HG02759 (cell line): ENCODE measurements around the gene RBBP6.
"Not testable (repeated sequence)": the region's sequence is repeated elsewhere in the genome, so short reads cannot be mapped to it uniquely, and the experiment has no call there.

Experiments
- ATAC-seq: cut with Tn5 transposase; IDR thresholded peaks from one replicate; pipeline ENCODE4 v1.9.1; 2021; ENCODE audit warnings: mild to moderate bottlenecking, moderate library complexity; ENCODE audit not compliant: unreplicated experiment

The RBBP6 gene, protein sequence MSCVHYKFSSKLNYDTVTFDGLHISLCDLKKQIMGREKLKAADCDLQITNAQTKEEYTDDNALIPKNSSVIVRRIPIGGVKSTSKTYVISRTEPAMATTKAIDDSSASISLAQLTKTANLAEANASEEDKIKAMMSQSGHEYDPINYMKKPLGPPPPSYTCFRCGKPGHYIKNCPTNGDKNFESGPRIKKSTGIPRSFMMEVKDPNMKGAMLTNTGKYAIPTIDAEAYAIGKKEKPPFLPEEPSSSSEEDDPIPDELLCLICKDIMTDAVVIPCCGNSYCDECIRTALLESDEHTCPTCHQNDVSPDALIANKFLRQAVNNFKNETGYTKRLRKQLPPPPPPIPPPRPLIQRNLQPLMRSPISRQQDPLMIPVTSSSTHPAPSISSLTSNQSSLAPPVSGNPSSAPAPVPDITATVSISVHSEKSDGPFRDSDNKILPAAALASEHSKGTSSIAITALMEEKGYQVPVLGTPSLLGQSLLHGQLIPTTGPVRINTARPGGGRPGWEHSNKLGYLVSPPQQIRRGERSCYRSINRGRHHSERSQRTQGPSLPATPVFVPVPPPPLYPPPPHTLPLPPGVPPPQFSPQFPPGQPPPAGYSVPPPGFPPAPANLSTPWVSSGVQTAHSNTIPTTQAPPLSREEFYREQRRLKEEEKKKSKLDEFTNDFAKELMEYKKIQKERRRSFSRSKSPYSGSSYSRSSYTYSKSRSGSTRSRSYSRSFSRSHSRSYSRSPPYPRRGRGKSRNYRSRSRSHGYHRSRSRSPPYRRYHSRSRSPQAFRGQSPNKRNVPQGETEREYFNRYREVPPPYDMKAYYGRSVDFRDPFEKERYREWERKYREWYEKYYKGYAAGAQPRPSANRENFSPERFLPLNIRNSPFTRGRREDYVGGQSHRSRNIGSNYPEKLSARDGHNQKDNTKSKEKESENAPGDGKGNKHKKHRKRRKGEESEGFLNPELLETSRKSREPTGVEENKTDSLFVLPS (N-terminal part only)

DNA sequence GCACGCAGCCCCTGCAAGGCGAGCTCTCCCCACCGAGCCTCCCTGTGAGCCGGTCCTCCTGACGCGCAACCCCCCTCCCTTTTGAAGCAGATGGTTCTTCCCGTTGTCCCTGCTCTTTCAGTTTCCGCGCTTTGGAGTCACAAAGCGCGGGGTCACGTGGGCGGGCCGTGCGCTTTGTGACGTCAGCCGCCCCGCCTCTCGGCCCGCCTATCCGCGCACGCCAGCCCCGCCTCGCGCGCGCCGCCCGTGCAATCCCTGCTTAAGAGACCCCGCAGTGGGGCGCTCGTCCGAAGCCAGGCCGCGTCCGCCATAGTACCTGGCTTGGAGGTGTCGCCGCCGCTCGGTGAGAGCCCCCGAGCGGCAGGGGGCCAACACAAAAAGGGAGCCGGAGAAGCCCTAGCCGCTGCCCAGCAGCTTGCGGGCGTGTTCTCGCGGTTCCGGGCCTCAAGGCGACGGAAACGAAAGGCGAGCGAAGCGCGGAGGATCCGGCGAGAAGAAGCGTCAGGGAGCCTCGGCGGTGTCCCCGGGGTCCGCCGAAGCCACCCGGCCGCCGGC, at the start of gene RBBP6:
TSS of gene RBBP6 (plus strand) at position 272 of the 555 bp plus-strand sequence. CDS start 1,061 bp downstream, outside the sequence.
- ATAC-seq: peak; percentile 95

- no peak for ATAC-seq
These were observed 48.5 kb upstream of the RBBP6 start for GRCh38 chr16:24490866-24491265.

DNA sequence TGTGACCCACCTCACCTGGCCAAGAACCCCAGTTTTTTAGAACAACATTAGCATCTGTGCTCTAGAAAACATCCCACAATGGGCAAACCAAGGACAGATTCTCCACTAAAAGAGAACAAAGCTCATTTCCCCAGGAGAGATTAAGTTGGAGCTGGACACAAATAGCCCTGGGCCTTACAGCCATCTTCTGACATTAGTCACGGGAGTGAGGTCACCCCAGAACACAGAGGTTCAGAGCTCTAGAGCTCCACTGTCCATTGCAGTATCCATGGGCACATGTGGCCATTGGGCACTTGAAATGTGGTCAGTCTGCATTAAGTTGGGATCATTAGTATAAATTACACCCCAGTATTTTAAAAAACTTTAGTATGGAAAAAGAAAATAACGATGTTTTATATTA, 47.6 kb upstream of the RBBP6 start:
- ATAC-seq: no peak

DNA sequence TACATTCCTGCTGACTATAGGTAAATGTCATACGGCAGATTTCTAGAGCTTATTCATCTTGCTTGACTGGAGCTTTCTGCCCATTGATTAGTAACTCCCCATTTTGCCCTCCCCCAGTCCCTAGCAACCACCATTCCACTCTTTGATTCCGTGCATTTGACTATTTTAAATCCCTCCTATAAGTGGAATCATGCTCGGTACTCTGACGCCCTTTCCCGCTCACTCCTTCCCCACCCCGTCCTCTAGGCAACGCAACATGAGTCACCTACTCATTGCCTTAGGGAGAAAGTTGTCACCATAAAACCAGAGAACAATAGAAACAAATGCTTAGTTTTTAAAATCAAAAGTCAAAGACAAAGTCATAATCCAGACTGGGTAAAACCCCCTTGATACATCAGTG, 45.5 kb upstream of the RBBP6 start:
- ATAC-seq: no peak

DNA sequence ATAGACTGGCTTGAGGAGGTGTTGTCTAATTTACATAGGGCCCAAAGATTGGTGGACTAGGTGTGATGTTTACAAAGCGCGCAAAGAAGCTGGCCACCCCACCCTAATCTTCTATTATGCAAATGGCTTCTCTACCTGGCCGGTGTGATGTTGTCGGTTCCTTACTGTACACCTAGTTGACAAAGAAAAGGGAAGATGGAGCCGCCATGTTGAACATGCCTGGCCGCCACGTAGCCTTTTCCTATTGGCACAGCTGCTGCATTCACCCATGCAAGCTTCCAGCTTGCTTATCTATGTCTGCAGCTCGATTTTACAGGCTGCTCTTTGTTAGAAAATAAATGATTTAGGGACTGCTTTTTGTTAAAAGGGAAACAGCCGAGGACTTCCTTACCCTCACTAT, 44.2 kb upstream of the RBBP6 start:
- not testable (repeated sequence) for ATAC-seq

- no peak for ATAC-seq
These were observed 41.9 kb upstream of the RBBP6 start for GRCh38 chr16:24497440-24497839.

DNA sequence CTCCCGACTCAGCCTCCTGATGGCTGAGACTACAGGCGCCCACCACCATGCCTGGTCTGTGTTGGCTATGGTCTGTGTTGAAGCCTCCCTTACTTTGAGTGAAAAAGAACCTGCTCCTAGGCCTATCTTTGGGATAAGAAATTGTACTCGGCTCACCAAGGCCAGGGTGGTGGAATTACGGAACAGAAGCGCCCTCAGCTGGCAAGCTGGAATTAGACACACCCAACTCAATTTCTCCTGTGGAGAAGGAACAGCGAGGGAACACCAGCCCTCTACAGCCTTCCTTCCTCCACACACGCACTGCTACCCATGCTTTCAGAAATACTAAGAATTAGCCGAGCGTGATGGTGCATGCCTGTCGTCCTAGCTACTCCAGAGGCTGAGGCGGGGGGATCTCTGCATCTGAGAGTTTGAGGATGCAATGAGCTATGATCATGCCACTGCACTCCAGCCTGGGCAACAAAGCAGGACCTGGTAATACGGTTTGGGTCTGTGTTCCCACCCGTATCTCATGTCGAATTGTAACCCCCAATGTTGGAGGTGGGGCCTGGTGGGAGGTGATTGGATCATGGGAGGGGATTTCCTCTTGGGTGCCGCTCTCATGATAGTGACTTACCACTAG, 40.1 kb upstream of the RBBP6 start:
- no peak for ATAC-seq

DNA sequence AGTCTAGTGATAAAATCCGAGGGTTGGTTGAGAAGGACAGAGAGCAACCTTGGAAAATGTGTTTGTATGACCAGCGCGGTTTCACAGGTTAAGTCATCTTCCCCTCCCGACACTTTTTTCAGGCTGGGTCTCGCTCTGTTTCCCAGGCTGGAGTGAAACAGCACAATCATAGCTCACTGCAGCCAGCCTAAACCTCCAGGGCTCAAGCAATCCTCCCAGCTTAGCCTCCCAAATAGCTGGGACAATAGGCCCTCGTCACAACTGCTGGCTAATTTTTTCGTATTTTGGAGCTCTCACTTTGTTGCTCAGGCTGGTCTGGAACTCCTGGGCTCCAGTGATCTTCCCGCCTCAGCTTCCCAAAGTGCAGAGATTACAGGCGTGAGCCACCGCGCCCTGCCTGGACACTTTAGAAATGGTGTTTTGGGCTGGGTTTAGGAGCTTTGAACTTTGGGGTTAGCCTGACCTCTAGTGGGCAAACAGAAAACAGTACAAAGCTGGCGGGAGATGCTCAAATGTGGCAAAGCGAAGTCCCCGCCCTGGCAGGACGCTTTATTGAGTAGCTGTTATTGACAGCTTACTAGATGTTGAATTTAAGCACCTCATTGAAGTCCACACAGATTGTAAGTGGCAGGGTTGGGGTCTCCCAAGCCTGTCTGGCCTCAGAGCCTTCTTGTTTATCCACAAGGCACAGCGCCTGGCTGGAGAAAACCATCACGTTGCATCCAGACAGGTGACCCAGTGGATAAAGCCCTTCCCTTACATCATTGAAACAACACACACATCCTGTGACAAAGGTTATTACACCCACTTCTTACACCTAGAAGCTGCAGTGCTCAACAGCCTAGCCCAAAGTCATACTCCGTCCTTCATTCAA, 34.7 kb upstream of the RBBP6 start:
- ATAC-seq: peak; percentile 65

DNA sequence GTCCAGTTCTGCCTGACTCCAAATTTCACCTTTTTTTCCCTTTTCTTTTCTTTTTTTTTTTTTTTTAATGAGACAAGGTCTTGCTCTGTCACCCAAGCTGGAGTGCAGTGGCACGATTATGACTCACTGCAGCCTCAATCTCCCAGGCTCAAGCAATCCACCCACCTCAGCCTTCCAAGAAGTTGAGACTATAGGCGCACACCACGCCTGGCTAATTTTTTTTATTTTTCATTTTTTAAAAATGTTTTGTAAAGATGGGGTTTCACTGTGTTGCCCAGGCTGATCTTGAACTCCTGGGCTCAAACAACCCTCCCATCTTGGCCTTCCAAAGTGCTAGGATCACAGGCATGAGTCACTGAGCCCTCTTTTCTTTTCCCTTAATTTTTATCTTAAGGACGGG, 33.4 kb upstream of the RBBP6 start:
- ATAC-seq: no peak

GRCh38 chr16:24507959-24508480, 31.3 kb upstream of the RBBP6 start:
- ATAC-seq: no peak

DNA sequence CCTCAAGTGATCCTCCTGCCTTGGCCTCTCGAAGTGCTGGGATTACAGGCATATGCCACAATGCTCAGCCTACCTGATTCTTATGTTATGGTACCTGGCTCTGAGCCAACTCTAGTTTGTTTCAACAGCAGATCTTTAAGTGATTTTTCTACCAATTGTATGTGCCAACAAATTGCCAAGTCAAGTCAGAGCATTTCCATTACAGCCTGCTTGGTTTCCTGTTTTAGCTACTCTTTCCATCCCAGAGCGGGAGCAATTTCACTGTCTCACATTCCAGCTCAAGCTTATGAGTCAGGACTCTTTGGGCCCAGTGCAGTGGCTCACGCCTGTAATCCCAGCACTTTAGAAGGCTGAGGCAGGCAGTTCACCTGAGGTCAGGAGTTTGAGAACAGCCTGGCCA, 30.8 kb upstream of the RBBP6 start:
- ATAC-seq: no peak

GRCh38 chr16:24509536-24509935, 29.8 kb upstream of the RBBP6 start:
- ATAC-seq: no peak

- ATAC-seq: no peak
These were observed 28.2 kb upstream of the RBBP6 start for GRCh38 chr16:24511174-24511573.

DNA sequence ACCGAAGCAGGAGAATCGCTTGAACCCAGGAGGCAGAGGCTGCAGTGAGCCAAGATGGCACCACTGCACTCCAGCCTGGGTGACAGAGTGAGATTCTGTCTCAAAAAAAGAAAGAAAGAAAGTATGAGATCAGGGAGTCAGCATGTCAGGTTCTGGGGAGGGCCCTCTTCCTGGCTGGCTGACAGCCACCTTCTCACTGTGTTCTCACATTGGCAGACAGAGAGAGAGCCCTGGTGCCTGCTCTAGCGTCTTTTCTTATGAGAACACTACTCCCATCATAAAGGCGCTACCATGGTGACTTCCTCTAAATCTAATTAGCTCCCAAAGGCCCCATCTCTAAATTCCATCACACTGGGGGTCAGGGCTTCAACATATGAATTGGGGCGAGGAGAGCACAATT, 27.6 kb upstream of the RBBP6 start:
- ATAC-seq: no peak

DNA sequence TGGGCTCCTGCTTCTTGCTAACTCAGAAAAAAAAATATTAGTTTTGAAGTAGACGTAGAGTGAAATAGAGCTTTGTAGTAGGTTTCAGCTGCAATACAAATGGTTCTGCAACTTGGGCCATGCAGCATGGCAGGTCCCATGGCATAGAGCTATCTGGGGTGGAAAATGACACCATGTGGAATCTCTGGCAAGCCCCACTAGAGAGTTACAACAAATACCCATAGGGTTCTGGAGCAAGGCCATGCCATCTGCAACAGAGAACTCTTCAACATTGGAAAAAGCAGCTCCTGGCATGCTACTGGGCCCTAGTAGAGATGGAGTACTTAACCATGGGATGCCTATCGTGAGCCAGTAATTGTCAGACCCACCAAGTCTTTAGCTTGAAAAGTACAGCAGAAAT, 25.3 kb upstream of the RBBP6 start:
- ATAC-seq: no peak

DNA sequence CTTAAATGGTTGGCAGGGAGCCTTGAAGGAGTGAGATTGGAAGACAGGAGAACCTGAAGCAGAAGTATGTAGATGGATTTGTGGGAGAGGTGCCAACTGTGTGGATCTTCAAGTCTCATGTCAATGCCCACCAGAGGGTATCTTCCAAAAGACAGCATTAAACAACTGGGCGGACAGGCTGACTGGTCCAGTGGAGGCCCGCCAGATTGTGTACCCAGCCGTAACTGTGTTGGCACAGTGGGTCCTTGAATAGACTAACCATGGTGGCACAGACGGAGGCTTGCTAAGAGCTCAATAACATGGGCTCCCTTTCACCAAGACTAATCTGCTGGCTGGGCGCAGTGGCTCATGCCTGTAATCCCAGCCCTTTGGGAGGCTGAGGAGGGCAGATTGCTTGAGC, 24.2 kb upstream of the RBBP6 start:
- no peak for ATAC-seq

GRCh38 chr16:24516900-24517669, 22.3 kb upstream of the RBBP6 start:
- no peak for ATAC-seq

GRCh38 chr16:24518498-24518897, 20.9 kb upstream of the RBBP6 start:
- no peak for ATAC-seq

DNA sequence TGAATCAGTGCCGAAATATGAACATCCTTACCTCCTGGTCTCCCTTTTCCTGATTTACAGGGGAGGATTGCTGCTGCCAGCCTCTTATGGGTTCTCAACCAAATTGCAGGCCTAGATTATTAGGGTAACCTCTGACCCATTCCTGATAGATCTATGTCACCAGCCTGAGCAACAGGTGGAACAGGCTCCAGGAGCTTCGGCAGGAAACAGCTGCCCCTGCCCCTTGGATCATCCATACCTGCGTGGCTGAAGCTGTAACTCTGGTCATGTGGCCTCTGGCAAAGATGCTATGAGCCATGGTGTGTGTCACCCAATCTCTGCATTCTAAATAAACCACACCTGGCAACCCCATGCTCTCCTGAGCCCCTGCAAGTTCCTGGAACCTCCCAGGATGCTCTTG, 18.4 kb upstream of the RBBP6 start:
- ATAC-seq: no peak
